Liver (tissue), 3 donors: Measurements from ENCODE around the gene CTDSP2.

Experiments used
- EGR1 ChIP-seq, 2 donors: IDR thresholded peaks; 2 replicates each; pipeline ENCODE4 v1.6.1; 2016 to 2018; ENCODE audit warnings: antibody characterized with exemption in 2 of 2, low read depth in 2 of 2
- GABPA ChIP-seq, 2 donors: IDR thresholded peaks in 1 of 2; conservative IDR thresholded peaks in 1 of 2; 2 replicates each; pipeline ENCODE4 v1.6.1; 2016; ENCODE audit warnings: antibody characterized with exemption in 2 of 2, mild to moderate bottlenecking in 1 of 2, moderate library complexity in 1 of 2
- HNF4A ChIP-seq, 2 donors: conservative IDR thresholded peaks; 2 replicates each; pipeline ENCODE4 v1.6.1; 2016; ENCODE audit warnings: antibody characterized with exemption in 2 of 2, mild to moderate bottlenecking in 2 of 2
- JUND ChIP-seq, 2 donors: IDR thresholded peaks; 2 replicates each; pipeline ENCODE4 v1.6.1; 2016; ENCODE audit warnings: antibody characterized with exemption in 2 of 2
- NR2F2 ChIP-seq: IDR thresholded peaks from 2 replicates; pipeline ENCODE4 v1.6.1; 2016; ENCODE audit warnings: antibody characterized with exemption
- RAD21 ChIP-seq, 2 donors: IDR thresholded peaks; 2 replicates each; pipeline ENCODE4 v1.6.1; 2016; ENCODE audit warnings: antibody characterized with exemption in 2 of 2, mild to moderate bottlenecking in 2 of 2
- SP1 ChIP-seq: IDR thresholded peaks from 2 replicates; pipeline ENCODE4 v1.6.1; 2018; ENCODE audit warnings: antibody characterized with exemption, mild to moderate bottlenecking
- TAF1 ChIP-seq: conservative IDR thresholded peaks from 2 replicates; pipeline ENCODE4 v1.6.1; 2016; ENCODE audit warnings: antibody characterized with exemption, mild to moderate bottlenecking
- YY1 ChIP-seq: IDR thresholded peaks from 2 replicates; pipeline ENCODE4 v1.6.1; 2016; ENCODE audit warnings: antibody characterized with exemption, mild to moderate bottlenecking
- TF ChIP-seq, protein P1 (sequence below): fragments of 150-350 bp; IDR thresholded peaks from 2 replicates; pipeline ENCODE4 v1.5.1; 2017; ENCODE audit warnings: improper control_type of control experiment, low read depth, low read length; ENCODE audit not compliant: missing input control
- TF ChIP-seq, protein P2 (sequence below): IDR thresholded peaks from 2 replicates; pipeline ENCODE4 v1.6.1; 2016; ENCODE audit warnings: antibody characterized with exemption
- TF ChIP-seq, protein P3 (sequence below): IDR thresholded peaks from 2 replicates; pipeline ENCODE4 v1.6.1; 2016; ENCODE audit warnings: antibody characterized with exemption
- TF ChIP-seq, protein P4 (sequence below): IDR thresholded peaks from 2 replicates; pipeline ENCODE4 v1.6.1; 2016; ENCODE audit warnings: antibody characterized with exemption
- TF ChIP-seq, protein P5 (sequence below): IDR thresholded peaks from 2 replicates; pipeline ENCODE4 v1.6.1; 2016; ENCODE audit warnings: antibody characterized with exemption, mild to moderate bottlenecking
- donor health status: healthy.
- donor health status: healthy.

DNA sequence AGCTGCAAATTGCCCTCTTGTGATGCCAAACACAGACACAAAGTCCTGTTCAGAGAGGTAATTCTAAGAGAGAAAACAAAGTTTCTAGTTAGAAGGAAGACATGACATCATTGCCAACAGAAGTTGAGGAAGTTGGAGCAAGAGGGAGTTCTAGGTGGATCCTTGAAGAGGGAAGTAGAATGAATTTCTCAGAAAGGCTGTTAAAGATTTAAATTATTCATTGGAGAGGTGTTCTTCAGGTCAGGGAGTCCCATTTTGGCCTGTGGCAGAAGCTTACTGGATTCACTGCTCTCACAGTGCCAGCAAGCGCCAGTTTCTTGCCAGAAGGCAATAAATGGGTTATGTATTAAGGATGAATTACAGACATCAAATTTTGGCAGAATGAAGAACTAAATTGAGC lies 48.6 kb downstream of the CTDSP2 start:
- TF ChIP-seq, protein P1, sequence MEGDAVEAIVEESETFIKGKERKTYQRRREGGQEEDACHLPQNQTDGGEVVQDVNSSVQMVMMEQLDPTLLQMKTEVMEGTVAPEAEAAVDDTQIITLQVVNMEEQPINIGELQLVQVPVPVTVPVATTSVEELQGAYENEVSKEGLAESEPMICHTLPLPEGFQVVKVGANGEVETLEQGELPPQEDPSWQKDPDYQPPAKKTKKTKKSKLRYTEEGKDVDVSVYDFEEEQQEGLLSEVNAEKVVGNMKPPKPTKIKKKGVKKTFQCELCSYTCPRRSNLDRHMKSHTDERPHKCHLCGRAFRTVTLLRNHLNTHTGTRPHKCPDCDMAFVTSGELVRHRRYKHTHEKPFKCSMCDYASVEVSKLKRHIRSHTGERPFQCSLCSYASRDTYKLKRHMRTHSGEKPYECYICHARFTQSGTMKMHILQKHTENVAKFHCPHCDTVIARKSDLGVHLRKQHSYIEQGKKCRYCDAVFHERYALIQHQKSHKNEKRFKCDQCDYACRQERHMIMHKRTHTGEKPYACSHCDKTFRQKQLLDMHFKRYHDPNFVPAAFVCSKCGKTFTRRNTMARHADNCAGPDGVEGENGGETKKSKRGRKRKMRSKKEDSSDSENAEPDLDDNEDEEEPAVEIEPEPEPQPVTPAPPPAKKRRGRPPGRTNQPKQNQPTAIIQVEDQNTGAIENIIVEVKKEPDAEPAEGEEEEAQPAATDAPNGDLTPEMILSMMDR: no peak
- TF ChIP-seq, protein P2, sequence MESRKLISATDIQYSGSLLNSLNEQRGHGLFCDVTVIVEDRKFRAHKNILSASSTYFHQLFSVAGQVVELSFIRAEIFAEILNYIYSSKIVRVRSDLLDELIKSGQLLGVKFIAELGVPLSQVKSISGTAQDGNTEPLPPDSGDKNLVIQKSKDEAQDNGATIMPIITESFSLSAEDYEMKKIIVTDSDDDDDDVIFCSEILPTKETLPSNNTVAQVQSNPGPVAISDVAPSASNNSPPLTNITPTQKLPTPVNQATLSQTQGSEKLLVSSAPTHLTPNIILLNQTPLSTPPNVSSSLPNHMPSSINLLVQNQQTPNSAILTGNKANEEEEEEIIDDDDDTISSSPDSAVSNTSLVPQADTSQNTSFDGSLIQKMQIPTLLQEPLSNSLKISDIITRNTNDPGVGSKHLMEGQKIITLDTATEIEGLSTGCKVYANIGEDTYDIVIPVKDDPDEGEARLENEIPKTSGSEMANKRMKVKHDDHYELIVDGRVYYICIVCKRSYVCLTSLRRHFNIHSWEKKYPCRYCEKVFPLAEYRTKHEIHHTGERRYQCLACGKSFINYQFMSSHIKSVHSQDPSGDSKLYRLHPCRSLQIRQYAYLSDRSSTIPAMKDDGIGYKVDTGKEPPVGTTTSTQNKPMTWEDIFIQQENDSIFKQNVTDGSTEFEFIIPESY: no peak
- TF ChIP-seq, protein P3, sequence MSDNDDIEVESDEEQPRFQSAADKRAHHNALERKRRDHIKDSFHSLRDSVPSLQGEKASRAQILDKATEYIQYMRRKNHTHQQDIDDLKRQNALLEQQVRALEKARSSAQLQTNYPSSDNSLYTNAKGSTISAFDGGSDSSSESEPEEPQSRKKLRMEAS: no peak
- TF ChIP-seq JUND (IDR thresholded peaks at IDR 0.05) (no peak), TAF1 (no peak), GABPA (IDR thresholded peaks at IDR 0.05 in 1 of 2, conservative IDR thresholded peaks at IDR 0.05 in 1 of 2) (no peak), NR2F2 (no peak), RAD21 (IDR thresholded peaks at IDR 0.05) (no peak), SP1 (no peak), YY1 (no peak), EGR1 (IDR thresholded peaks at IDR 0.05; ENCODE audit: low read depth in 2 of 2) (no peak), HNF4A (conservative IDR thresholded peaks at IDR 0.05) (no peak)
- TF ChIP-seq, protein P4, sequence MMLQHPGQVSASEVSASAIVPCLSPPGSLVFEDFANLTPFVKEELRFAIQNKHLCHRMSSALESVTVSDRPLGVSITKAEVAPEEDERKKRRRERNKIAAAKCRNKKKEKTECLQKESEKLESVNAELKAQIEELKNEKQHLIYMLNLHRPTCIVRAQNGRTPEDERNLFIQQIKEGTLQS: no peak
- TF ChIP-seq, protein P5, sequence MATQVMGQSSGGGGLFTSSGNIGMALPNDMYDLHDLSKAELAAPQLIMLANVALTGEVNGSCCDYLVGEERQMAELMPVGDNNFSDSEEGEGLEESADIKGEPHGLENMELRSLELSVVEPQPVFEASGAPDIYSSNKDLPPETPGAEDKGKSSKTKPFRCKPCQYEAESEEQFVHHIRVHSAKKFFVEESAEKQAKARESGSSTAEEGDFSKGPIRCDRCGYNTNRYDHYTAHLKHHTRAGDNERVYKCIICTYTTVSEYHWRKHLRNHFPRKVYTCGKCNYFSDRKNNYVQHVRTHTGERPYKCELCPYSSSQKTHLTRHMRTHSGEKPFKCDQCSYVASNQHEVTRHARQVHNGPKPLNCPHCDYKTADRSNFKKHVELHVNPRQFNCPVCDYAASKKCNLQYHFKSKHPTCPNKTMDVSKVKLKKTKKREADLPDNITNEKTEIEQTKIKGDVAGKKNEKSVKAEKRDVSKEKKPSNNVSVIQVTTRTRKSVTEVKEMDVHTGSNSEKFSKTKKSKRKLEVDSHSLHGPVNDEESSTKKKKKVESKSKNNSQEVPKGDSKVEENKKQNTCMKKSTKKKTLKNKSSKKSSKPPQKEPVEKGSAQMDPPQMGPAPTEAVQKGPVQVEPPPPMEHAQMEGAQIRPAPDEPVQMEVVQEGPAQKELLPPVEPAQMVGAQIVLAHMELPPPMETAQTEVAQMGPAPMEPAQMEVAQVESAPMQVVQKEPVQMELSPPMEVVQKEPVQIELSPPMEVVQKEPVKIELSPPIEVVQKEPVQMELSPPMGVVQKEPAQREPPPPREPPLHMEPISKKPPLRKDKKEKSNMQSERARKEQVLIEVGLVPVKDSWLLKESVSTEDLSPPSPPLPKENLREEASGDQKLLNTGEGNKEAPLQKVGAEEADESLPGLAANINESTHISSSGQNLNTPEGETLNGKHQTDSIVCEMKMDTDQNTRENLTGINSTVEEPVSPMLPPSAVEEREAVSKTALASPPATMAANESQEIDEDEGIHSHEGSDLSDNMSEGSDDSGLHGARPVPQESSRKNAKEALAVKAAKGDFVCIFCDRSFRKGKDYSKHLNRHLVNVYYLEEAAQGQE: no peak
